Keratinocyte (primary cell): ENCODE measurements around the gene LAYN.

Experiments
- EZH2 ChIP-seq: IDR thresholded peaks from one replicate; pipeline ENCODE4 v1.6.1; 2012; ENCODE audit warnings: inconsistent platforms, mild to moderate bottlenecking, low read length, moderate library complexity
- TF ChIP-seq, protein P1 (sequence below), 3 experiments: IDR thresholded peaks in 1 of 3; conservative IDR thresholded peaks in 1 of 3; optimal IDR thresholded peaks in 1 of 3; 2 replicates in 2 of 3; 3 replicates in 1 of 3; pipeline versions ENCODE3 to v1.5.1; 2011; ENCODE audit warnings: low read length in 3 of 3, mild to moderate bottlenecking in 3 of 3, moderate library complexity in 2 of 3, control low read depth in 1 of 3, inconsistent platforms in 1 of 3; ENCODE audit not compliant: insufficient read depth in 2 of 3; ENCODE audit errors: extremely low read depth in 1 of 3

DNA sequence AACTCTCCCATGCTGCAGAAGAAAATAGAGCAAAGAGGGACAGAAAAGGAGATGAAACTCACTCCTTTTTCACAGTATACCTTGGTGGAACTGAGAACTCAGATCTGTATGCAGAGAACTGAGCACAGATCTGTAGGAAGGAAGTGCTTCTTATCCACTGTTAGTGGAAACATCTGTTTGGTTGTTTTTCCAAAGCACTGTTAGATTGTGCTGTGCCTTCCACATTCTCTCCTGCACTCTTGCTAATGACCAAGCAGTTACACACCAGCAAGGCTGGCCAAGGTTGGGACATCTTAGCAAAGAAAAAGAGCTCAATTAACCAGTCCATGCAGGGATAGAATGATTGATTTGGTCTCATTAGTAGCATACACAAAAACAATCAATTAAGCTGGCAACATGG lies 41.6 kb downstream of the LAYN start:
- TF ChIP-seq, protein P1, sequence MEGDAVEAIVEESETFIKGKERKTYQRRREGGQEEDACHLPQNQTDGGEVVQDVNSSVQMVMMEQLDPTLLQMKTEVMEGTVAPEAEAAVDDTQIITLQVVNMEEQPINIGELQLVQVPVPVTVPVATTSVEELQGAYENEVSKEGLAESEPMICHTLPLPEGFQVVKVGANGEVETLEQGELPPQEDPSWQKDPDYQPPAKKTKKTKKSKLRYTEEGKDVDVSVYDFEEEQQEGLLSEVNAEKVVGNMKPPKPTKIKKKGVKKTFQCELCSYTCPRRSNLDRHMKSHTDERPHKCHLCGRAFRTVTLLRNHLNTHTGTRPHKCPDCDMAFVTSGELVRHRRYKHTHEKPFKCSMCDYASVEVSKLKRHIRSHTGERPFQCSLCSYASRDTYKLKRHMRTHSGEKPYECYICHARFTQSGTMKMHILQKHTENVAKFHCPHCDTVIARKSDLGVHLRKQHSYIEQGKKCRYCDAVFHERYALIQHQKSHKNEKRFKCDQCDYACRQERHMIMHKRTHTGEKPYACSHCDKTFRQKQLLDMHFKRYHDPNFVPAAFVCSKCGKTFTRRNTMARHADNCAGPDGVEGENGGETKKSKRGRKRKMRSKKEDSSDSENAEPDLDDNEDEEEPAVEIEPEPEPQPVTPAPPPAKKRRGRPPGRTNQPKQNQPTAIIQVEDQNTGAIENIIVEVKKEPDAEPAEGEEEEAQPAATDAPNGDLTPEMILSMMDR (optimal IDR thresholded peaks at IDR 0.05 in 1 of 3, IDR thresholded peaks at IDR 0.05 in 1 of 3, conservative IDR thresholded peaks at IDR 0.05 in 1 of 3; ENCODE audit: extremely low read depth in 1 of 3, insufficient read depth in 2 of 3, low read length in 3 of 3), result no peak
- no peak for TF ChIP-seq EZH2
